IMR-90 (cell line): ENCODE results near the gene RRP15. TPM values are rescaled to one million over a fixed set of nuclear protein-coding genes. Genes with fewer than 3 reads are reported as not detected.

Source experiments
- ATAC-seq: fragments of 200-7000 bp; cut with Tn5 transposase; 2 replicates; pipeline ENCODE4 v1.9.1; 2020; ENCODE audit warnings: low read depth, mild to moderate bottlenecking, moderate library complexity
- BruUV-seq: library from RNA; stranded (reverse); fragments of 400-500 nt; replicated peaks from 2 replicates; lab custom pipeline; 2021; lab: Mats Ljungman, UMichigan
- CTCF ChIA-PET: fragments of 300-600 bp; formaldehyde crosslinking; extraction: SDS; loops from one replicate; lab custom pipeline; 2021; ENCODE audit warnings: antibody characterized with exemption; lab: Yijun Ruan, JAX
- POLR2A ChIA-PET: fragments of 300-600 bp; sonication (Branson Sonifier 250); formaldehyde crosslinking; loops from one replicate; lab custom pipeline; 2022; ENCODE audit warnings: antibody characterized with exemption; ENCODE audit not compliant: unreplicated experiment; lab: Charles Lee
- DNase-seq: peaks from one replicate; pipeline ENCODE4 v3.0.0; 2013
- H2AFZ ChIP-seq: replicated peaks from 2 replicates; pipeline ENCODE3; 2013; ENCODE audit warnings: low read length, mild to moderate bottlenecking; ENCODE audit not compliant: poor library complexity
- H2AK5ac ChIP-seq: 2 replicates; pipeline ENCODE4 v1.6.1; 2013; ENCODE audit warnings: low read depth, low read length, inconsistent platforms
- H2AK9ac ChIP-seq: replicated peaks from 2 replicates; pipeline ENCODE3; 2013; ENCODE audit warnings: mild to moderate bottlenecking, low read depth, low read length, moderate library complexity; ENCODE audit not compliant: poor library complexity
- H2BK120ac ChIP-seq: 2 replicates; pipeline ENCODE4 v1.6.1; 2013; ENCODE audit warnings: low read depth, low read length, inconsistent platforms
- H2BK15ac ChIP-seq: 3 replicates; pipeline ENCODE4 v1.6.1; 2013; ENCODE audit warnings: low read depth, low read length, inconsistent platforms
- H2BK20ac ChIP-seq: 2 replicates; pipeline ENCODE4 v1.6.1; 2013; ENCODE audit warnings: low read depth, mild to moderate bottlenecking, inconsistent platforms, low read length, moderate library complexity
- H2BK5ac ChIP-seq: 2 replicates; pipeline ENCODE4 v1.6.1; 2013; ENCODE audit warnings: mild to moderate bottlenecking, low read depth, low read length, inconsistent platforms; ENCODE audit not compliant: poor library complexity, severe bottlenecking
- H3K14ac ChIP-seq: replicated peaks from 2 replicates; pipeline ENCODE4 v1.6.1; 2013; ENCODE audit warnings: low read depth, low read length, inconsistent platforms
- H3K18ac ChIP-seq: 2 replicates; pipeline ENCODE4 v1.6.1; 2013; ENCODE audit warnings: low read depth, low read length, control low read depth
- H3K23ac ChIP-seq: 2 replicates; pipeline ENCODE4 v1.6.1; 2013; ENCODE audit warnings: low read depth, low read length, inconsistent platforms
- H3K27ac ChIP-seq: 2 replicates; pipeline ENCODE4 v1.5.1; 2013; ENCODE audit warnings: mild to moderate bottlenecking, control low read depth, low read length; ENCODE audit not compliant: insufficient read depth
- H3K27me3 ChIP-seq: 2 replicates; pipeline ENCODE4 v1.6.1; 2013; ENCODE audit warnings: low read length; ENCODE audit not compliant: control insufficient read depth, insufficient read depth
- H3K36me3 ChIP-seq: 2 replicates; pipeline ENCODE4 v1.6.1; 2013; ENCODE audit warnings: low read length, mixed read lengths; ENCODE audit not compliant: control insufficient read depth, insufficient read depth
- H3K4ac ChIP-seq: 2 replicates; pipeline ENCODE4 v1.6.1; 2013; ENCODE audit warnings: low read depth, low read length, inconsistent platforms
- H3K4me1 ChIP-seq: 2 replicates; pipeline ENCODE4 v1.6.1; 2013; ENCODE audit warnings: low read length, mixed read lengths; ENCODE audit not compliant: control insufficient read depth, insufficient read depth
- H3K4me2 ChIP-seq: 2 replicates; pipeline ENCODE4 v1.6.1; 2013; ENCODE audit warnings: low read depth, mild to moderate bottlenecking, control low read depth, low read length, moderate library complexity
- H3K4me3 ChIP-seq: 2 replicates; pipeline ENCODE4 v1.5.1; 2013; ENCODE audit warnings: low read depth, mild to moderate bottlenecking, control low read depth, low read length, moderate library complexity; ENCODE audit not compliant: insufficient read depth
- H3K56ac ChIP-seq: 2 replicates; pipeline ENCODE4 v1.6.1; 2013; ENCODE audit warnings: low read length, inconsistent platforms; ENCODE audit not compliant: insufficient read depth; ENCODE audit errors: extremely low read depth
- H3K79me1 ChIP-seq, 2 experiments: 2 replicates each; pipeline ENCODE4 v1.6.1; 2013; ENCODE audit warnings: low read length in 2 of 2, inconsistent platforms in 1 of 2, low read depth in 1 of 2
- H3K9ac ChIP-seq: 2 replicates; pipeline ENCODE4 v1.6.1; 2013; ENCODE audit warnings: low read depth, low read length, control low read depth
- H3K9me1 ChIP-seq: 2 replicates; pipeline ENCODE4 v1.6.1; 2013; ENCODE audit warnings: low read length, inconsistent platforms; ENCODE audit not compliant: insufficient read depth
- H3K9me3 ChIP-seq: 2 replicates; pipeline ENCODE4 v1.6.1; 2013; ENCODE audit warnings: low read length; ENCODE audit not compliant: control insufficient read depth, insufficient read depth
- H4K20me1 ChIP-seq: 2 replicates; pipeline ENCODE4 v1.6.1; 2013; ENCODE audit warnings: low read length, inconsistent platforms; ENCODE audit not compliant: insufficient read depth
- H4K5ac ChIP-seq: 2 replicates; pipeline ENCODE4 v1.6.1; 2013; ENCODE audit warnings: mild to moderate bottlenecking, low read depth, low read length, control low read depth
- H4K8ac ChIP-seq, 2 experiments: 2 replicates each; pipeline ENCODE4 v1.6.1; 2013; ENCODE audit warnings: low read depth in 2 of 2, low read length in 2 of 2, control low read depth in 1 of 2, inconsistent platforms in 1 of 2
- H4K91ac ChIP-seq: 2 replicates; pipeline ENCODE4 v1.6.1; 2013; ENCODE audit warnings: low read depth, low read length, inconsistent platforms; ENCODE audit not compliant: insufficient read depth
- CEBPB ChIP-seq: IDR thresholded peaks from 2 replicates; pipeline ENCODE4 v1.6.1; 2012; ENCODE audit warnings: low read depth, low read length, improper control_type of control experiment
- MAZ ChIP-seq: IDR thresholded peaks from 2 replicates; pipeline ENCODE4 v1.6.1; 2012; ENCODE audit warnings: low read depth, mild to moderate bottlenecking, low read length, improper control_type of control experiment, moderate library complexity, borderline replicate concordance
- WGBS, 2 experiments: methylation state at CpG; one replicate each; pipeline versions ENCODE4 v1.1.5 to v1.1.7; 2013; ENCODE audit warnings: missing lambda C conversion rate in 2 of 2; ENCODE audit not compliant: insufficient read length in 1 of 2; ENCODE audit errors: extremely low coverage in 2 of 2; 5-methylcytosine and 5-hydroxymethylcytosine counted together
- dilution Hi-C: fragments of 300-500 bp; cut with HindIII; formaldehyde crosslinking; loops from one replicate; pipeline ENCODE4 v1.14.3; 2018; ENCODE audit warnings: low sequenced_read_pairs; ENCODE audit not compliant: unreplicated experiment
- in situ Hi-C: fragments of 300-500 bp; cut with MboI; formaldehyde crosslinking; loops from 3 replicates; pipeline ENCODE4 v1.14.3; 2019; ENCODE audit warnings: low sequenced_read_pairs, inconsistent platforms, mixed read lengths
- intact Hi-C: fragments of 100-400 bp; cut with micrococcal nuclease; formaldehyde crosslinking; loops from 2 replicates; pipeline ENCODE4 v1.10.0; 2022
- polyA plus RNA-seq, 3 experiments: library from polyadenylated mRNA; depleted of rRNA; stranded (reverse); fragments of >200 nt; gene quantifications; 2 replicates each; pipeline ENCODE4 v1.2.3, GENCODE V29; 2012; ENCODE audit warnings: low replicate concordance in 1 of 3
- total RNA-seq: library from RNA; depleted of rRNA; stranded (reverse); fragments of >200 nt; gene quantifications from 2 replicates; pipeline ENCODE4 v1.2.3, GENCODE V29; 2012

The RRP15 gene
- total and polyA plus RNA-seq, 2 of the 4 experiments (the other 2 are of a cell fraction) = 3.1 to 4.1 TPM

DNA sequence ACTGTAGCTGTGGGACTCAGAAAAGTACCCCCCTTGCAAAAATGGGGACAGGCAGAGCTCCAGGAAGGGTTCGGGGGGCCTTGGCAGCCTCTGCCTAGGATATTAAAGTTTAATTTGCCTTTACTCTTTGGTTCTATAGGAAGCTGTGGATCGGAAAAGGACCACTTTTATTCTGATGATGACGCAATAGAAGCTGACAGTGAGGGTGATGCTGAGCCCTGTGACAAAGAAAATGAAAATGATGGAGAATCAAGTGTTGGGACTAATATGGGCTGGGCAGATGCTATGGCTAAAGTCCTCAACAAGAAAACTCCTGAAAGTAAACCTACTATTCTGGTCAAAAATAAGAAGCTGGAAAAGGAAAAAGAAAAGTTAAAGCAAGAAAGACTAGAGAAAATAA, 17.1 kb downstream of the RRP15 start:
- H2BK5ac ChIP-seq = no peak overlapping the region
- no peak overlapping the region for H3K9ac ChIP-seq
- no peaks in the 10 kb centered on the region for H3K36me3 ChIP-seq
- H2AK5ac ChIP-seq = no peak overlapping the region
- no peak overlapping the region for H2BK120ac ChIP-seq
- no peak overlapping the region for H2BK15ac ChIP-seq
- no peak overlapping the region for H3K56ac ChIP-seq
- DNase-seq (no peak), ATAC-seq (no peak)
- no peak overlapping the region for H3K18ac ChIP-seq
- dilution Hi-C loops = no loop called here
- peaks cover 12 to 21% of the 10 kb centered on the region in 2 experiments; a peak in 3 of 4 replicates for H3K79me1 ChIP-seq
- no peak for TF ChIP-seq MAZ
- peak; percentile 89 for TF ChIP-seq CEBPB
- no peak overlapping the region for H4K91ac ChIP-seq
- CTCF ChIA-PET = interaction anchor here (1.2 kb wide), 1 partner anchor 16 kb away, joined by 3 read pairs; no protein-coding TSS in a partner anchor
- POLR2A ChIA-PET = interaction anchor here (0.6 kb wide), 1 partner anchor 44 kb away, joined by 5 read pairs; no protein-coding TSS in a partner anchor
- H4K20me1 ChIP-seq = no peaks in the 10 kb centered on the region
- H3K27ac ChIP-seq = no peak overlapping the region
- no peak overlapping the region for H4K8ac ChIP-seq
- WGBS, 2 experiments = 100% methylated on average over 1 of the region's 3 CpGs; no CpG with 5 or more reads in 1 of the 2 experiments
- no peak overlapping the region for H2BK20ac ChIP-seq
- no peak overlapping the region for H3K4me3 ChIP-seq
- H4K5ac ChIP-seq = no peak overlapping the region
- no peaks in the 10 kb centered on the region for H3K27me3 ChIP-seq
- no peak overlapping the region for H3K4me2 ChIP-seq
- no peak overlapping the region for H3K4ac ChIP-seq
- intact Hi-C loops = no loop called here
- no peaks in the 10 kb centered on the region for H3K9me1 ChIP-seq
- in situ Hi-C loops = no loop called here
- H3K4me1 ChIP-seq = peaks cover 2% of the 10 kb centered on the region; the same call in 1 of the 2 replicates
- H2AK9ac ChIP-seq = no peak overlapping the region
- no peaks in the 10 kb centered on the region for H3K9me3 ChIP-seq
- BruUV-seq = no TSS peak
- H3K23ac ChIP-seq = no peak overlapping the region
- no peak overlapping the region for H2AFZ ChIP-seq
- no peak overlapping the region for H3K14ac ChIP-seq
